ENCODE data around the gene ATP9A.

DNA sequence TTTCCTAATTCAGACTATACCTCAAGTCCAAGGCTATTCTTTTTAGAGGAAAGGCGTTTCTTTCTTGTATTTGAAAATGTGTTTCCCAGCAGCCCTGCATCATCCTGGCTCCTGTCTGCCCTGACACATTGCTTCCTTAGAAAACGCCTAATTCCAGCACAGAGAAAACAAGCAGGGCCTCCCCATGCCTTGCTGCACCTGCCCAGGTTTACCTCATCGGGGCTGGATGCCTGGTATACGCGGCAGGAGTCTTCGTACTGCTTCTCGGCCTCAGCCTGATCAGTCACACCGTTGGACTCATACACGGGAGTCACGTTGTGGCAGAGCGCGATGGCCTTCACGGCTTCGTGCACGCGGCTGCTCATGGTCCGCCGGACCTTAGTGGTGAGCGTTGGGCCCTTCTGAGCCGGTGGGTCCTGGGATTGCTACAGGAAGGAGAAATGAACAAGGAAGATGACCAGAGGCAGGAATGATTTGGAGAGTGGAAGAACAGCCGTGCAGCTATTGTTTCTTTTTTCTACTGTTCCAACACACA lies 111.4 kb downstream of the ATP9A start:
- TF ChIP-seq, protein P1, sequence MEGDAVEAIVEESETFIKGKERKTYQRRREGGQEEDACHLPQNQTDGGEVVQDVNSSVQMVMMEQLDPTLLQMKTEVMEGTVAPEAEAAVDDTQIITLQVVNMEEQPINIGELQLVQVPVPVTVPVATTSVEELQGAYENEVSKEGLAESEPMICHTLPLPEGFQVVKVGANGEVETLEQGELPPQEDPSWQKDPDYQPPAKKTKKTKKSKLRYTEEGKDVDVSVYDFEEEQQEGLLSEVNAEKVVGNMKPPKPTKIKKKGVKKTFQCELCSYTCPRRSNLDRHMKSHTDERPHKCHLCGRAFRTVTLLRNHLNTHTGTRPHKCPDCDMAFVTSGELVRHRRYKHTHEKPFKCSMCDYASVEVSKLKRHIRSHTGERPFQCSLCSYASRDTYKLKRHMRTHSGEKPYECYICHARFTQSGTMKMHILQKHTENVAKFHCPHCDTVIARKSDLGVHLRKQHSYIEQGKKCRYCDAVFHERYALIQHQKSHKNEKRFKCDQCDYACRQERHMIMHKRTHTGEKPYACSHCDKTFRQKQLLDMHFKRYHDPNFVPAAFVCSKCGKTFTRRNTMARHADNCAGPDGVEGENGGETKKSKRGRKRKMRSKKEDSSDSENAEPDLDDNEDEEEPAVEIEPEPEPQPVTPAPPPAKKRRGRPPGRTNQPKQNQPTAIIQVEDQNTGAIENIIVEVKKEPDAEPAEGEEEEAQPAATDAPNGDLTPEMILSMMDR (conservative IDR thresholded peaks at IDR 0.05): no peak
- TF ChIP-seq EZH2 (IDR thresholded peaks at IDR 0.05; ENCODE audit: low read depth): no peak
